Measurements from ENCODE around the gene KHDC1L. TPM values are rescaled to one million over a fixed set of nuclear protein-coding genes. Genes with fewer than 3 reads are reported as not detected.
"Not testable (repeated sequence)": the region's sequence is repeated elsewhere in the genome, so short reads cannot be mapped to it uniquely, and the experiment has no call there.

The KHDC1L gene
- total and polyA plus RNA-seq, 2 of the 4 experiments (the other 2 are of a cell fraction): 0.18 to 0.68 TPM

DNA sequence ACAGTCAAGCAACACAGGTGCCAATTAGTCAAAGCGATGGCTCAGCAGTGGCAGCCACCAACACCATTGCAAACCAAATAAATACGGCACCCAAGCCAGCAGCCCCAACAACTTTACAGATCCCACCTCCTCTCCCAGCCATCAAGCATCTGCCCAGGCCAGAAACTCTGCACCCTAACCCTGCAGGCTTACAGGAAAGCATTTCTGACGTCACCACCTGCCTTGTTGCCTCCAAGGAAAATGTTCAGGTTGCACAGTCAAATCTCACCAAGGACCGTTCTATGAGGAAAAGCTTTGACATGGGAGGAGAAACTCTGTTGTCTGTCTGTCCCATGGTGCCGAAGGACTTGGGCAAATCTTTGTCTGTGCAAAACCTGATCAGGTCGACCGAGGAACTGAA lies 30.6 kb downstream of the KHDC1L start:
- no peak overlapping the region for H3K4me3 ChIP-seq (ENCODE audit: insufficient read depth, low read depth, low read length)
- no peak overlapping the region for H4K91ac ChIP-seq (ENCODE audit: insufficient read depth, low read depth, low read length)
- no peaks in the 10 kb centered on the region for H3K79me1 ChIP-seq (ENCODE audit: low read depth in 1 of 2, low read length in 2 of 2)
- H3K9ac ChIP-seq (ENCODE audit: low read depth, low read length): no peak overlapping the region
- H3K9me1 ChIP-seq (ENCODE audit: insufficient read depth, low read length): 0 out of 2 replicates have a peak, but pooled peaks cover 5% of the 10 kb centered on the region
- no peak for ATAC-seq (ENCODE audit: low read depth)
- no peak overlapping the region for H4K5ac ChIP-seq (ENCODE audit: low read depth, low read length)
- no peak overlapping the region for H3K4me2 ChIP-seq (ENCODE audit: low read depth, low read length)
- H2BK20ac ChIP-seq (ENCODE audit: low read depth, low read length): no peak overlapping the region
- H3K56ac ChIP-seq (ENCODE audit: extremely low read depth, insufficient read depth, low read length): no peak overlapping the region
- intact Hi-C loops (cut with micrococcal nuclease): no loop called here
- DNase-seq: no peak
- no peak overlapping the region for H2BK5ac ChIP-seq (ENCODE audit: low read depth, low read length, poor library complexity, severe bottlenecking)
- H3K4me1 ChIP-seq (ENCODE audit: control insufficient read depth, insufficient read depth, low read length): no peaks in the 10 kb centered on the region
- TF ChIP-seq MXI1 (IDR thresholded peaks at IDR 0.05; ENCODE audit: borderline replicate concordance, low read depth, low read length) (no peak), POLR2A (IDR thresholded peaks at IDR 0.05; ENCODE audit: low read depth, low read length) (no peak)
- no peak overlapping the region for H3K14ac ChIP-seq (replicated peaks; ENCODE audit: low read depth, low read length)
- no peak overlapping the region for H2BK15ac ChIP-seq (ENCODE audit: low read depth, low read length)
- H2AK9ac ChIP-seq (replicated peaks; ENCODE audit: low read depth, low read length, poor library complexity): no peak overlapping the region
- no peaks in the 10 kb centered on the region for H3K9me3 ChIP-seq (ENCODE audit: control insufficient read depth, insufficient read depth, low read length)
- no peak overlapping the region for H2AK5ac ChIP-seq (ENCODE audit: low read depth, low read length)
- no peak overlapping the region for H4K8ac ChIP-seq (ENCODE audit: low read depth in 2 of 2, low read length in 2 of 2)
- H3K27me3 ChIP-seq (ENCODE audit: control insufficient read depth, insufficient read depth, low read length): no peaks in the 10 kb centered on the region
- H3K36me3 ChIP-seq (ENCODE audit: control insufficient read depth, insufficient read depth, low read length): no peaks in the 10 kb centered on the region
- dilution Hi-C loops (cut with HindIII; ENCODE audit: low sequenced_read_pairs, unreplicated experiment): no loop called here
- no peak overlapping the region for H2BK120ac ChIP-seq (ENCODE audit: low read depth, low read length)
- H4K20me1 ChIP-seq (ENCODE audit: insufficient read depth, low read length): no peaks in the 10 kb centered on the region
- ChIA-PET CTCF (no interaction called here), POLR2A (ENCODE audit: unreplicated experiment) (no interaction called here)
- H3K4ac ChIP-seq (ENCODE audit: low read depth, low read length): no peak overlapping the region
- no TSS peak for BruUV-seq (replicated peaks)
- H3K23ac ChIP-seq (ENCODE audit: low read depth, low read length): no peak overlapping the region
- in situ Hi-C loops (cut with MboI; ENCODE audit: low sequenced_read_pairs): no loop called here
- H3K27ac ChIP-seq (ENCODE audit: insufficient read depth, low read length): no peak overlapping the region
- 100% methylated on average over 1 of the region's 7 CpGs; no CpG with 5 or more reads in 1 of the 2 experiments for WGBS, 2 experiments (ENCODE audit: extremely low coverage in 2 of 2, insufficient read length in 1 of 2)
- no peak overlapping the region for H2AFZ ChIP-seq (replicated peaks; ENCODE audit: low read length, poor library complexity)
- no peak overlapping the region for H3K18ac ChIP-seq (ENCODE audit: low read depth, low read length)

GRCh38 chr6:73193302-73193701 lies 32.0 kb downstream of the KHDC1L start:
- H3K36me3 ChIP-seq (ENCODE audit: control insufficient read depth, insufficient read depth, low read length); H3K18ac ChIP-seq (ENCODE audit: low read depth, low read length); H2AFZ ChIP-seq (replicated peaks; ENCODE audit: low read length, poor library complexity); H3K23ac ChIP-seq (ENCODE audit: low read depth, low read length); H2AK9ac ChIP-seq (replicated peaks; ENCODE audit: low read depth, low read length, poor library complexity); H3K56ac ChIP-seq (ENCODE audit: extremely low read depth, insufficient read depth, low read length); H3K4me3 ChIP-seq (ENCODE audit: insufficient read depth, low read depth, low read length); H3K4ac ChIP-seq (ENCODE audit: low read depth, low read length); H3K4me2 ChIP-seq (ENCODE audit: low read depth, low read length); H3K9me3 ChIP-seq (ENCODE audit: control insufficient read depth, insufficient read depth, low read length); H4K8ac ChIP-seq (ENCODE audit: low read depth in 2 of 2, low read length in 2 of 2); dilution Hi-C loops (cut with HindIII; ENCODE audit: low sequenced_read_pairs, unreplicated experiment); H4K5ac ChIP-seq (ENCODE audit: low read depth, low read length); H4K20me1 ChIP-seq (ENCODE audit: insufficient read depth, low read length); H3K14ac ChIP-seq (replicated peaks; ENCODE audit: low read depth, low read length); H2BK5ac ChIP-seq (ENCODE audit: low read depth, low read length, poor library complexity, severe bottlenecking); H2AK5ac ChIP-seq (ENCODE audit: low read depth, low read length); H3K79me1 ChIP-seq (ENCODE audit: low read depth in 1 of 2, low read length in 2 of 2); H2BK120ac ChIP-seq (ENCODE audit: low read depth, low read length); POLR2A ChIA-PET (ENCODE audit: unreplicated experiment); H3K4me1 ChIP-seq (ENCODE audit: control insufficient read depth, insufficient read depth, low read length); intact Hi-C loops (cut with micrococcal nuclease); H3K27ac ChIP-seq (ENCODE audit: insufficient read depth, low read length); H3K27me3 ChIP-seq (ENCODE audit: control insufficient read depth, insufficient read depth, low read length); H3K9me1 ChIP-seq (ENCODE audit: insufficient read depth, low read length); H4K91ac ChIP-seq (ENCODE audit: insufficient read depth, low read depth, low read length); H3K9ac ChIP-seq (ENCODE audit: low read depth, low read length); H2BK15ac ChIP-seq (ENCODE audit: low read depth, low read length); ATAC-seq (ENCODE audit: low read depth); DNase-seq; BruUV-seq (replicated peaks); in situ Hi-C loops (cut with MboI; ENCODE audit: low sequenced_read_pairs); CTCF ChIA-PET; H2BK20ac ChIP-seq (ENCODE audit: low read depth, low read length): not testable (repeated sequence)
- no CpG with 5 or more reads among the region's 4 CpGs for WGBS, 2 experiments (ENCODE audit: extremely low coverage in 2 of 2, insufficient read length in 1 of 2)

Measured in IMR-90 (cell line).